GM18873 (cell line): ENCODE results near the gene FAM161A.

Source experiments
- ATAC-seq: cut with Tn5 transposase; IDR thresholded peaks from one replicate; pipeline ENCODE4 v1.9.1; 2021; ENCODE audit warnings: mild to moderate bottlenecking, moderate library complexity, moderate number of reproducible peaks; ENCODE audit not compliant: unreplicated experiment, low FRiP score

FAM161A gene

GRCh38 chr2:61787941-61788563, 65.8 kb downstream of the FAM161A start:
- no peak for ATAC-seq

GRCh38 chr2:61786876-61787275, 67.0 kb downstream of the FAM161A start:
- ATAC-seq: no peak

DNA sequence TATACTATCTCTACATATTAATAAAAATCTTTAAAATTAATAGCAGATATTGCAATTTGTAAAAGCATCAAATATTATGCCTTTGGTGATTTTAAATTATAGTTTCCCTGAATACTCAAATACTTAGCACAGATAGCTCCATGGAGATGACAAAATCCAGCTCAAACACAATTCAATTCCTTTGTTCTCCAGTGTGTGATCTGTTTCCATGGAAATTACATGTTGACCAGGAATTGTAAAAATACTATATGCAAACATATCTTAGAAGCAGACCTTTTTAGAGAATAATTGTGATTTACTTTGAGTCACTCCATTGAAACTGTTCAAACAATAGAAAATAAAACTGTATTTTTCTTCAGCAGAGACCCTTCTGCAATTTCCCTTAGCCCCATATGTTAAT, 68.3 kb downstream of the FAM161A start:
- no peak for ATAC-seq

DNA sequence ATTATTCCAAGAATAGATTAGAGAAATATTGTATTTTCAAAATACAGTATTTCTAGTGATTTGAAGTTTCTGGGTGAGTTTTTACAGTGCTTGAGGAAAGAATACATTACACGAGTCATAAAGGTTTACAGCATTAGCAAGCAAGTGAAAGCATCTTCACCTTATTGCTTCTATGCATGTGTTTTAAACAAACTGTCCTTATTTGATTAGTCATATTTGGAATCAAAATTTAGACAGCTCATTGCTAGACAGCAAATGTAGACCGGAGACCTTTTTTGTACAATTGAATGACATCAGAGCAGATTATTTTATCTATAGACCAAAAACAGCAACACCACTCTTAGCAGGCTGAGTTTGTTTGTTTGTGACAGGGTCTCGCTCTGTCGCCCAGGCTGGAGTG, 69.2 kb downstream of the FAM161A start:
- no peak for ATAC-seq

GRCh38 chr2:61775956-61776570, 77.8 kb downstream of the FAM161A start:
- peak; percentile 78 for ATAC-seq
